ENCODE measurements around the gene TAL1.

The TAL1 gene

DNA sequence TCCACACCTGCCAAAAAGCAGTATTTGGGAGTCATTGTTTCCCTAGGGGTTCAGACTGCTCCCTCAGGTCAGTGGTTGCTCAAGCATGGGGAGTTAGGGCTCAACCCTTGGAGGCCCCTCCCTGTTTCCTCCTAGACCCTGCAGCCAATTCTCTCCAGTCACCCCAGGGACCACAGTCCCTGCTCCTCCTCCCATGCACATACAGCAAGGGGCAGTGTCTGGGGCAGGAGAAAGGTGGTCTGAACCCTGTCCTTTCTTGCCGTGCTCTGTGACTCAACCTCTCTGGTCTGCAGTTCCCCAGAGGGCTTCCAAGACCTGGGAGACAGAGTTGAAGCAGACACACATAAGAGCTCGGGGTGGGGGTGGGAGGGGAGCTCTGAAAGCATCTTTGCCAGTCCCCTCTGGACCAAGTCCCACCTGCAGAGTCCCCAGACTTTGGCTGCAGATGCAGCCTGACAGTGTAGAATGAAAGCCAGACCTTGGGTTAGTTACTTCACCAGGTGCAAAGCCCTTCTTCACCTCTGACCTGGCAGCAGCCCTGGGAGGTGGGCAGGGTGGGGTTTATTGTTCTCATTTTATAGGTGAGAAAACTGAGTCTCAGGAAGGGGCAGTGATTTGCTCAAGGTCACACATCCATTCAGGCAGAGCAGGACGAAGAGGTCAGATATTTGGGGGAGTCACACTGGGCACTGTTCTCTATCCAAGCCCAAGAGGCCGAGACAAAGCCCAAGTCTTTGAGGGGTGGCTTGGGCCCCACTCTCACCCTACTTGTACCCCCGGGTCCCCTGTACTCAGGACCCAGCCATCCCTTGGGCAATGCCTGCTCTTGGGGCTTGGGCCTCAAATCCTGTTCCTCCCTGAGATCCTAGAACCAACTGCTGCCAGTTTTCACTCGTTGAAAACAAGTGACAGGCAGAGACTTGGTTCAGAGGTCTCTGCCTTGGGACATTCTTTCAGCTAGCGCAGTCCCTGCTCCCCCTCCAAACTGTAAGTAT lies 42.9 kb downstream of the TAL1 start:
- DNase-seq (ENCODE audit: low read depth): no peak

DNA sequence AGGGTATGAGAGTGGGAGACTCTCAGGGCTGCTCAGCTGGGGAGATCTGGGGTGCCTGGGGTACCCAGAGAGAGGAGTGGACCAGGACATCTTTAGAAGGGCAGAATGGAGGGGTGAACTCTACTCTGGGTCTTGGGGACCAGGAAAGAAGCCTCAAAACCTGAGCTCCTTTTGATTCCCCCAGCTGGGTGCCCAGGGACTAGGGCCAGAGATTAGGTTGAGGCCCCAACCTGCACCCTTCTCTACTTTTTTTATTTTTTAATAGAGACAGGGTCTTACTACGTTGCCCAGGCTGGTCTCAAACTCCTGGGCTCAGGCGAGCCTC lies 44.1 kb downstream of the TAL1 start:
- DNase-seq (ENCODE audit: low read depth): no peak

GRCh38 chr1:47187231-47187925 lies 44.6 kb downstream of the TAL1 start:
- no peak for DNase-seq (ENCODE audit: low read depth)

GRCh38 chr1:47186267-47187185 lies 45.5 kb downstream of the TAL1 start:
- no peak for DNase-seq (ENCODE audit: low read depth)

DNA sequence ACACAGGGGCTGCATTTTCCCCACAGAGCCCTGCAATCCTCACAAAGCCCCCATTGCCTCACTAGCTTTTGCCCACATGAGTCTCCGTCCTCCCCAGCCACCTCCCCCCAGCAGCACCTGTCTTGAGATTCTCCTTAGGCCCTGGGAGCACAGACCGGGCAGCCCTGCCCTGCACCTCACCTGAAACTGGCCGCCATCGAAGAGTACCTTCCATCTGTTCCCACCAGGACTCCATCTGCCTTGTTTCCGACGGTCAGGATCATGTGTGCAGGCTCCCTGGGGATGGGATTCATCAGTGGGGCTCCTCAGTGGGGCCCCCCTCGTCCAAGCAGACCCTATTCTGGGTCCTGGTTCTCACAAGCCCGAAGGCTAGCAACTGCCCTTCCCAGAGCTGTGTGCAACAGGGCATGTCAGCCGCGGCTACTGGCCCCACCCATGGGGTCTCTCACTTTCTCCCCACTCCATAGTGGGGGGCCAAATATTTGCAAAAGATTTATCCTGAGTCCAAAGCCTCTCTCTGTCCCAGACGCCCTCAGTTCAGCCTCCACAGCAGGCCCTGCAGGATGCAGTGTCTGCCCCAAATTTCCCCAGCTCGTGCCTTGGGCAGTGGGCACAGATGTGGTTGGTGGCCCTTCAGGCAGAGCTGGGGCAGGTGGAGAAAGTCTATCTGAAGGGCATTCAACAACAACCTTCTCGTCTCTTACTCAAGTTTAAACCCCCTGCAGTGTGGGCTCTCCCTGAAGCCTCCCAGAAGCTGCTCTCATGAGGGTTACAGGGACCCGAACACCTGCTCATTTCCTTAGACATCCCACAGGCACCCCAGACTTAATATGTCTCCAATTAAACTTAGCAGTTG lies 47.0 kb downstream of the TAL1 start:
- no peak for DNase-seq (ENCODE audit: low read depth)

DNA sequence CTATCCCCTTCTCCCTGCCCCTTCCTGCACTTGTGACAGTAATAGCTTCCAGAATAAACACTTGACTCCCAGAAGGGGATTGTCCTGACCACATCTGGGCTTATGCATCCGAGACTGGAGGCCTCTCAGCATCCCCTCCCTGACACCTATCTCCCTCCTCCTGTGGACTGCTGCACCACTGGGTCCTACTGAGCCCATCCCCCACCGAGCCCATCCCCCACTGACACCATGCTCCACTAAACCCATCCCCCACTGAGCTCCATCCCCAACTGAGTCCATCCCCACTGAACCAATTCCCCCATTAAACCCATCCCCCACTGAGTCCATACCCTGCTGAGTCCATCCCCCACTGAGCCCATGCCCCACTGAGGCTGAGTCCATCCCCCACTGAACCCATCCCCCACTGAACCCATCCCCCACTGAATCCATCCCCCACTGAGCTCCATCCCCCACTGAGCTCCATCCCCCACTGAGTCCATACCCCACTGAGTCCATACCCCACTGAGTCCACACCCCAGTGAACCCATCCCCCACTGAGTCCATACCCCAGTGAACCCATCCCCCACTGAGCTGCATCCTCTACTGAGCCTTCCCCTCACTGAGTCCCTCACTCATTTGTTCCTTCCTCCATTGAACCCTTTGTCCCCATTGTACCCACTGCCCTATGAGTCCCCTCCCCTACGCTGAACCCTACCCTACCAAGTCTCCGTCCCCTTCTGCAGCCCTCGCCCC lies 47.8 kb downstream of the TAL1 start:
- no peak for DNase-seq (ENCODE audit: low read depth)

DNA sequence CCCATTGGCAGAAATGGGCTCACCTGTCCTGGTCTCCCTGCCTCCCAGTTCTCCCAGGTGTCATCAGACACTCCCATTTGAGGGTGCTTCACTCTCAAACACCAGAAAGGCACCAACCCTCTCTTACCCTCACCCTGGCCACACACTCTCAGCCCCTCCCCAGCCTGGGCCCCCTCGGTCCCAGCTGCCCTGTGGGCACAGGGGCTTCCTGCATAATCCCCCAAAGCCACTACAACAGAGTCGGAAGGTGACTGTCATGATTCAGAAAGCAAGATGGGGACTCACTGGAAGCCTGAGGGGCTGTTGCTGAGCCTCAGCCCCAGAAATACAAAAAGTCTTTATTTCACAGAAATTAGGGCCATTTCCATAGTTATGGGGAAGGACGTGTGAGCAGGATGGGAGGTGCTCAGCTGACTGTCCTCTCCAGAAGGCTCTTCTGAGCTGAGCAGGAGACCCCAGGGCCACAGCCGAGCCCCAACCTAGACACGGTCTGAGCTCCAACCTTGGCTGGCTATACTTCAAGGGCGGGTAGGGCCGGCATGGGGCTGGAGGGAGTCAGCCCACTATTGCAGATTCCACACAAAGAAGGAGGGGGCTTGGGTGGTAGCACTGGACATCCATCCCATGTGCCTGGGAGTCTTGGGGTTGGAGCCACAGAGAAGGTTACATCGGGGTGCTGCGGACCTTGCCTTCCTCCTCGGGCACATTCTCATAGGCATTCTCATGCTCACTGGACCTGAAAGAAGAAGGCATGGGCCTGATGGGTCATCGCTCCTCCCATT lies 48.5 kb downstream of the TAL1 start:
- no peak for DNase-seq (ENCODE audit: low read depth)

- no peak for DNase-seq (ENCODE audit: low read depth)
Measured at GRCh38 chr1:47182676-47183235, 49.3 kb downstream of the TAL1 start.

DNA sequence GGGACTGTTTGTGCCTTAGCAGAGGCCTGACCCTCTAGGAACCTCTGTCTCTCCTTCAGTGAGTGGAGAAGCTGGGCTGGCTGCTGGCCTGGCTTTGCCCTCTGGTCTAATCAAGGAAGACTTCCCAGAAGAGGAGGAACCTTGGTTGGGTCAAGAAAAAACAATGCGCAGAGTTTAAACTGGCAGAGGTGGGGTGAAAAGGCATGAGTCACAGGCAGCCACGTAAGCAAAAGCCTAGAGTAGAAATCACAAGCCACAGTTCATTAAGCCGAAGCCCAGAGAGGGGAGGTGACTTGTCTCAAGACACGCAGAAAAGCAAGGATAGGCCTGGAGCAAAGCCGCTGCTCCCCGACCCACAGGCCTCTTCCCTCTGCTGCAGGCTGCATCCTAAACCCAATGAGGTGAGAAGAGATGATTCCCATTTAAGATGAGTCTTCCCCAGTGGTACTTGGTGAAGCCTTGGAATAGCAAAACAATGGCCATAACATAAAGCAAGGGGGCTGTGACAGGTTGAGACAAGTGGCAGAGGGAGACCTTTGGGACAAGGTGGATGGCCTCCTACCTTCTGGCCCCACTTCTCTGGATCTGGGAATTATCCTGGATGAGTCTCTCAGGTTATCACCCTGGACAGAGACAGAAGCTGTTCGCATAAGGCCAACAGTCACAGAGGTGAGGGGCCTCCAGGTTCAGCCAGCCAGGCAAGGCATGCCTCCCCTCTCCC lies 49.9 kb downstream of the TAL1 start:
- DNase-seq (ENCODE audit: low read depth): no peak

DNA sequence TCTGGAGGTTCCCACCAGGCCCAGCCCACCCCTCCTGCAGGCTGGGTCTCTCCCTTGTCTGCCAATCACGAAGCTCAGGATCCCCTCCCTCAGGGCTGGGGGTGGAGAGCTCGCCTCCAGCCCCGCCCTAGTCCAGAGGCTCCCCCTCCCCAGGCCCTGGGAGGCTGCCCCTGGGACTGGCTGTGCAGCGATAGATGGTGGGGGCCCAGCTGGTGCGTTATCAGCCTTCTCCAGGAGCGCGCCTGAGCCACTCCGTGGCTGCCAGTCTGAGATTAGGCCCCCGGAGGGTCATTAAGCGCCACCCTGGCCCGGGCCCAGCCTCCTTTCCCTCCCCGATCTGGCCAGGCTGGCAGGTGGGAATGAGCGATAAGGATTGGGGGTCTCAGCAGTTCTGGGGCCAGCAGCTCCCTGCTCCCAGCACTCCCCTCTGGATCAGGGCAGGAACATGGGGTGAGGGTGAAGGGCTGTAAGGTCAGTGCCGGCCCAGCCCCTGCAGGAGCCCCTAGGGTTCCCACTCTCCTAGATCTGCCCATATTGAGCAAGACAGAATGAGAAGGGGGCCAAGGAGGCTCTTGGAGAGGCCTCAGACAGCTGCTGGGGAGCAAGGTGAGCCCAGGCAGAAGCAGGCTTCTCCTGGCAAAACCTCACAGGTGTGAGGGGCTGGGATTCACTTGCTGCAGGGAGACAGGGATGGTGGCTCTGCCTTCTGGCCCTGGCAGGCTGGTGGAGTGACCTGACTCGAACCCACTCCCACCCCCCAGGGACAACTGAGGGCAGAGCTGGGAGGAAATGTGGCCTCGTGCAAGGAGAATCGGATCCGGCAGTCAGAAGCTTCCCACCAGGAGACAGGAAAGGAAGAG lies 50.7 kb downstream of the TAL1 start:
- no peak for DNase-seq (ENCODE audit: low read depth)

- no peak for DNase-seq (ENCODE audit: low read depth)
Measured at GRCh38 chr1:47180603-47181094, 51.4 kb downstream of the TAL1 start.

GRCh38 chr1:47179988-47180563 lies 51.9 kb downstream of the TAL1 start:
- DNase-seq (ENCODE audit: low read depth): no peak

DNA sequence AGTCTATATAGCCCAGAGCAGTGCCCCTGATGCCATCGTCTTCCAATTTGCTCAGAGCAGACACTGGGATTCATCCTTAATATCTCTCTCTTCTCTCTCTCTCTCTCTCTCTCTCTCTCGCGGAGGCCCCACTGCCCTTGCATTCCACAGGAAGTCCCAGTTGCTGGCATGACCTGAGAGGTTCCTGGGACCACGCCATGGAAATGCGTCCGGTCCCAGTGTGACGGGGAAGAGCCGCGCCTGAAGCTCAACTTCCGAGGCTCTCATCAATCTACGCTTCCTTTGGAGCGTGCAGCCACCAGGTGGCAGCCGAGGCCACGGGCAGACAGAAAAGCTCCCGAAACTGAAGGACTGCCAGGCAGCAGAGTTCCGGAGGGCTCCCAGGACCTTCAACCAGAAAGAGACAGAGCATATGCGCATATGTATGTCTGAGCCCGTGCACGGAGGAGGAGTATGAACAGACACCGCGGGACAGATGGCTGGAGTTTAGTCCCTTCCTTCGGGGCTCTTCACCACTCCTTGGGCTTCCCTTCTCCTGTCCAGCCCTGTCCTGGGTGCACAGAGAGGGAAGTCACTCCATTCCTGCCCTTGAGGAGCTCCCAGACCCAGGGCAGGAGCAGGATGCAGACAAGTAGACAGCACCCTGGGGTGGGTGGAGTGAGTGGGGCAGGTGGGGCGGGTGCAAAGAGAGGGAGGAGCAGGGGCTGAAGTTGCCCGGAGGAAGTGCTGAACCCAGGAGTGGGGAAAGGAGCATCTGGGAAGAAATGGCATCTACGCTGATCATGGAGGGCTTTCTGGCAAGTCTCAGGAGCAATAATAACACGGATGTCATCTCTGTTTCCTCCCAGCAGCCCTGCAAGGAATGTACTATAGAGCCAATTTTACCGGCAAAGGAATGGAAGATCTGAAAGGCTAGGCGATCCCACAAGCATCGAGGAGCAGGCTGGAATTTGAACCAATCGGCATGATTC lies 52.7 kb downstream of the TAL1 start:
- DNase-seq (ENCODE audit: low read depth): peak; percentile 58

- DNase-seq (ENCODE audit: low read depth): no peak
Measured at GRCh38 chr1:47178654-47179016, 53.4 kb downstream of the TAL1 start.

- DNase-seq (ENCODE audit: low read depth): no peak
Measured at GRCh38 chr1:47178020-47178419, 54.0 kb downstream of the TAL1 start.
